Measurements from ENCODE around the gene PPP1R13L. TPM values are rescaled to one million over a fixed set of nuclear protein-coding genes. Genes with fewer than 3 reads are reported as not detected.

PPP1R13L gene
- total RNA-seq, 1 donor: 2.8 TPM

GRCh38 chr19:45355910-45356309 is 49.0 kb downstream of the PPP1R13L start:
- no peak for DNase-seq (ENCODE audit: low read depth)
- H3K4me3 ChIP-seq (ENCODE audit: low read depth, low read length): no peak overlapping the region
- TF ChIP-seq, protein P1, sequence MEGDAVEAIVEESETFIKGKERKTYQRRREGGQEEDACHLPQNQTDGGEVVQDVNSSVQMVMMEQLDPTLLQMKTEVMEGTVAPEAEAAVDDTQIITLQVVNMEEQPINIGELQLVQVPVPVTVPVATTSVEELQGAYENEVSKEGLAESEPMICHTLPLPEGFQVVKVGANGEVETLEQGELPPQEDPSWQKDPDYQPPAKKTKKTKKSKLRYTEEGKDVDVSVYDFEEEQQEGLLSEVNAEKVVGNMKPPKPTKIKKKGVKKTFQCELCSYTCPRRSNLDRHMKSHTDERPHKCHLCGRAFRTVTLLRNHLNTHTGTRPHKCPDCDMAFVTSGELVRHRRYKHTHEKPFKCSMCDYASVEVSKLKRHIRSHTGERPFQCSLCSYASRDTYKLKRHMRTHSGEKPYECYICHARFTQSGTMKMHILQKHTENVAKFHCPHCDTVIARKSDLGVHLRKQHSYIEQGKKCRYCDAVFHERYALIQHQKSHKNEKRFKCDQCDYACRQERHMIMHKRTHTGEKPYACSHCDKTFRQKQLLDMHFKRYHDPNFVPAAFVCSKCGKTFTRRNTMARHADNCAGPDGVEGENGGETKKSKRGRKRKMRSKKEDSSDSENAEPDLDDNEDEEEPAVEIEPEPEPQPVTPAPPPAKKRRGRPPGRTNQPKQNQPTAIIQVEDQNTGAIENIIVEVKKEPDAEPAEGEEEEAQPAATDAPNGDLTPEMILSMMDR (IDR thresholded peaks at IDR 0.05; ENCODE audit: insufficient read depth, low read length): no peak

DNA sequence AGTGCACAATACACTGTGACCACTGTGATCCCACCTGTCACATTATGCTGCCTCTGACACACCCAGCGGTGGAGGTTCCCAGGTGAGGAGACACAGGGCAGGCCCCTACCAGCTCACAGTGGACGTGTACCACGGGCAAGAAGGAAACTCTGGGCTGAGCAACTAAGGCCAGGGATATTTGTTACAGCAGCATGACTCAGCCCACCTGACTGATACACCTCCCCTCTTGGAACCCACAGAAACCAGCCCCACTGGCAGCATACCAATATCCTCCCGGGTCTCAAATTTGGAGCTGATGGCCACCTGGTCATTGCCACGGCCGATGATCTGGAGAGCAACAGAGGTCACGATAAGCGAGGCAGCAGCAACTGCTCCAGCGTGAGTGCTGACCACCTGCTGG is 49.5 kb downstream of the PPP1R13L start:
- DNase-seq (ENCODE audit: low read depth): no peak
- TF ChIP-seq, protein P1 (IDR thresholded peaks at IDR 0.05; ENCODE audit: insufficient read depth, low read length): no peak
- H3K4me3 ChIP-seq (ENCODE audit: low read depth, low read length): no peak overlapping the region

DNA sequence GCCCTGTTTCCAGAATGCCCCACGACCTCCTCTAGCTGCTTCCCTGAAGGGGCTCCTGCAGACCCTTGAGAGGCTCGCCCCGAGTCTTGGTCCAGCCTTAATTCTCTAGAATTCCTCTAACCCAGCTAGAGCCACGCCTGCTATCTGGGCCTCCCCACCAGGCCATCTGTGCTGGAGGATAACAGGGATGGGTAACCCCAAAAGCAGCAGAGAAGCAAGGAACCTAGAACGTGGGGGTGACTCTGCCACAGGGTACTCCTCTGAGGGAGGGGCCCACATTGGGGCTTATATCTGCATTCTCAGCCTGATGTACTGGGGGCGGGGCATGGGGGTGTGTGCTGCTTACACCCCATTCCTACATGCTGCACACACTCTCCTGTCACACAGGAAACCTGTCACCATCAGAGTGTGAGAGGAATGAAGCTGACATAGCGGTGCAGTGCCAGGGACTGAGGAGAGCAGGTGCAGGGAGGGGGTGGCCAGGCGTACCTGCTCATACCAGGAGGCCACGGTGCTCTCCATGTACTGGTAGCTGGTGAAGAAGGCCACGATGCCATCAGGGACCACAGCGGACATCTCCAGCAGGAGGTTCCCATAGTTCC is 50.5 kb downstream of the PPP1R13L start:
- H3K4me3 ChIP-seq (ENCODE audit: low read depth, low read length): no peak overlapping the region
- TF ChIP-seq, protein P1 (IDR thresholded peaks at IDR 0.05; ENCODE audit: insufficient read depth, low read length): no peak
- DNase-seq (ENCODE audit: low read depth): no peak

- TF ChIP-seq, protein P1 (IDR thresholded peaks at IDR 0.05; ENCODE audit: insufficient read depth, low read length): no peak
- no peak for DNase-seq (ENCODE audit: low read depth)
- H3K4me3 ChIP-seq (ENCODE audit: low read depth, low read length): no peak overlapping the region
Measured at GRCh38 chr19:45352914-45353796, 51.7 kb downstream of the PPP1R13L start.

GRCh38 chr19:45352471-45352870 is 52.4 kb downstream of the PPP1R13L start:
- H3K4me3 ChIP-seq (ENCODE audit: low read depth, low read length): no peak overlapping the region
- TF ChIP-seq, protein P1 (IDR thresholded peaks at IDR 0.05; ENCODE audit: insufficient read depth, low read length): no peak
- DNase-seq (ENCODE audit: low read depth): no peak

- DNase-seq (ENCODE audit: low read depth): no peak
- no peak overlapping the region for H3K4me3 ChIP-seq (ENCODE audit: low read depth, low read length)
- TF ChIP-seq, protein P1 (IDR thresholded peaks at IDR 0.05; ENCODE audit: insufficient read depth, low read length): no peak
Measured at GRCh38 chr19:45352062-45352461, 52.8 kb downstream of the PPP1R13L start.
